ENCODE results near the gene HPCAL4.

The HPCAL4 gene

DNA sequence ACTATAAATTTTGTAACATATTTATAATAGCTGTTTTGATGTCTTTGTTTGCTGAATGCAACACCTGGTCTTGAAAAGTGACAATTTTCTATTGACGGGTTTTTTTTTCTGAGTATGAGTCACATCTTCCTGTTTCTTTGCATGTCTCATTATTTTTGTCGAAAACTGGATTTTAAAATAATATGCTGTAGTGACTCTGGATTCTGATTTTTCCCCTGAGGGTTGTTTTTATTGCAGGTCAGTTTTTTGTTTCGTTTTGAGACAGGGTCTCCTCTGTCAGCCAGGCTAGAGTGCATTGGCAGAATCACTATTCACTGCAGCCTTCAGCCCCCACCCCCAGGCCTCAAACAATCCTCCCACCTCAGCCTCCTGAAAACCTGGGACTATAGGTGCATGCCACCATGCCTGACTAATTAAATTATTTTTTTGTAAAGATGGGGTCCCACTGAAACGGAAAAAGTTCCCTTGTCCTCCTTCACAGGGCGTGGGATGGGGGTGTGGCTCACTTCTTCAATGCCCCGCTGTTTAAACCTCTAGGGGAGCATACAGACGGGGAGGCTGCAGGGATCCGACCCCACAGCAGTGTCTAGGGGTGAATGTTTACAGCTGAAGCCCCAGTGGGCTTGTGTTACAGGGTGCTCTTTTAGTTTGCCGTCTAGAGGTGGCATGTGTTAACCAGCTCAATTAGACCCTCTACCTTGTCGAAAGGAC, 36.1 kb upstream of the HPCAL4 start:
- Histone ChIP-seq H3K27me3 (ENCODE audit: insufficient read depth, low read depth) (no peaks in the 10 kb centered on the region), H3K79me2 (ENCODE audit: insufficient read depth, low read depth) (no peaks in the 10 kb centered on the region), H4K20me1 (ENCODE audit: insufficient read depth) (no peaks in the 10 kb centered on the region), H3K4me3 (IDR thresholded peaks at IDR 0.05; ENCODE audit: insufficient read depth, low read depth, low read length) (no peak overlapping the region), H3K4me1 (ENCODE audit: low read depth, poor library complexity, severe bottlenecking) (no peaks in the 10 kb centered on the region), H2AFZ (ENCODE audit: low read depth) (no peak overlapping the region), H3K9ac (no peak overlapping the region), H3K27ac (no peak overlapping the region), H3K4me2 (no peak overlapping the region), H3K36me3 (ENCODE audit: insufficient read depth) (no peaks in the 10 kb centered on the region)
- TF ChIP-seq CTCF (conservative IDR thresholded peaks at IDR 0.05; ENCODE audit: low read depth, low read length): no peak

DNA sequence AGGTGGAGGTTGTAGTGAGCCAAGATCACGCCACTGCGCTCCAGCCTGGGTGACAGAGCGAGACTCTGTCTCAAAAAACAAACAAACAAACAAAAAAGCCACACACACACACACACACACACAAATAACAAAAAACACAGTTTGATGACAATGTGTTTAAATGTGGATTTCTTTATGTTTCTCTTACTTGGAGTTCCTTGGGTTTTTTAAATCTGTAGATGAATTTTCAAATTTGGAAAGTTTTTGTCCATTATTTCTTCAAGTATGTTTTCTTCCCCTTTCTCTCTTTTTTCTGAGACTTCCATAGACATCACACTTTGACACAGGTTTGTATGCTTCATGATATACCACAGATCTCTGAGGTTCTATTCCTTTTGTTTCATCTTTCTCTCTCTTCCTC, 35.4 kb upstream of the HPCAL4 start:
- Histone ChIP-seq H3K4me3 (IDR thresholded peaks at IDR 0.05; ENCODE audit: insufficient read depth, low read depth, low read length) (no peak overlapping the region), H3K36me3 (ENCODE audit: insufficient read depth) (no peaks in the 10 kb centered on the region), H2AFZ (ENCODE audit: low read depth) (no peak overlapping the region), H3K4me2 (no peak overlapping the region), H3K9ac (no peak overlapping the region), H4K20me1 (ENCODE audit: insufficient read depth) (no peaks in the 10 kb centered on the region), H3K27me3 (ENCODE audit: insufficient read depth, low read depth) (no peaks in the 10 kb centered on the region), H3K27ac (no peak overlapping the region), H3K79me2 (ENCODE audit: insufficient read depth, low read depth) (no peaks in the 10 kb centered on the region), H3K4me1 (ENCODE audit: low read depth, poor library complexity, severe bottlenecking) (no peaks in the 10 kb centered on the region)
- TF ChIP-seq CTCF (conservative IDR thresholded peaks at IDR 0.05; ENCODE audit: low read depth, low read length): no peak

GRCh38 chr1:39722495-39722894, 31.3 kb upstream of the HPCAL4 start:
- no peak overlapping the region for H3K27ac ChIP-seq
- H2AFZ ChIP-seq (ENCODE audit: low read depth): no peak overlapping the region
- no peak overlapping the region for H3K4me2 ChIP-seq
- TF ChIP-seq CTCF (conservative IDR thresholded peaks at IDR 0.05; ENCODE audit: low read depth, low read length): no peak
- H4K20me1 ChIP-seq (ENCODE audit: insufficient read depth): no peaks in the 10 kb centered on the region
- no peaks in the 10 kb centered on the region for H3K79me2 ChIP-seq (ENCODE audit: insufficient read depth, low read depth)
- H3K4me1 ChIP-seq (ENCODE audit: low read depth, poor library complexity, severe bottlenecking): peaks cover 10% of the 10 kb centered on the region
- no peaks in the 10 kb centered on the region for H3K27me3 ChIP-seq (ENCODE audit: insufficient read depth, low read depth)
- H3K9ac ChIP-seq: no peak overlapping the region
- no peak overlapping the region for H3K4me3 ChIP-seq (IDR thresholded peaks at IDR 0.05; ENCODE audit: insufficient read depth, low read depth, low read length)
- no peaks in the 10 kb centered on the region for H3K36me3 ChIP-seq (ENCODE audit: insufficient read depth)

GRCh38 chr1:39721664-39722063, 30.4 kb upstream of the HPCAL4 start:
- H4K20me1 ChIP-seq (ENCODE audit: insufficient read depth): no peaks in the 10 kb centered on the region
- TF ChIP-seq CTCF (conservative IDR thresholded peaks at IDR 0.05; ENCODE audit: low read depth, low read length): no peak
- no peak overlapping the region for H3K4me3 ChIP-seq (IDR thresholded peaks at IDR 0.05; ENCODE audit: insufficient read depth, low read depth, low read length)

More at GRCh38 chr1:39721664-39722063, 30.4 kb upstream of the HPCAL4 start:
- H3K4me1 ChIP-seq (ENCODE audit: low read depth, poor library complexity, severe bottlenecking): peaks cover 10% of the 10 kb centered on the region
- H3K79me2 ChIP-seq (ENCODE audit: insufficient read depth, low read depth): no peaks in the 10 kb centered on the region
- H3K9ac ChIP-seq: no peak overlapping the region
- H3K27ac ChIP-seq: no peak overlapping the region
- no peak overlapping the region for H3K4me2 ChIP-seq
- H2AFZ ChIP-seq (ENCODE audit: low read depth): no peak overlapping the region
- H3K27me3 ChIP-seq (ENCODE audit: insufficient read depth, low read depth): no peaks in the 10 kb centered on the region
- H3K36me3 ChIP-seq (ENCODE audit: insufficient read depth): no peaks in the 10 kb centered on the region
